HepG2 (cell line): ENCODE results near the gene FN1. TPM values are rescaled to one million over a fixed set of nuclear protein-coding genes. Genes with fewer than 3 reads are reported as not detected.

Source experiments
- CBFB ChIP-seq: sonication (generic); formaldehyde crosslinking; IDR thresholded peaks from 2 replicates; pipeline ENCODE4 v1.4.0; 2020; ENCODE audit warnings: missing genetic modification reagents
- CENPBD1 ChIP-seq: sonication (generic); formaldehyde crosslinking; IDR thresholded peaks from 2 replicates; pipeline ENCODE4 v1.8.0; 2022; ENCODE audit warnings: missing genetic modification reagents, low read depth, mild to moderate bottlenecking, borderline replicate concordance
- DNMT1 ChIP-seq: sonication (generic); formaldehyde crosslinking; IDR thresholded peaks from 2 replicates; pipeline ENCODE4 v1.5.1; 2020; ENCODE audit warnings: mild to moderate bottlenecking, missing genetic modification reagents
- ETS1 ChIP-seq: sonication (generic); formaldehyde crosslinking; IDR thresholded peaks from 2 replicates; pipeline ENCODE4 v1.4.0; 2020; ENCODE audit warnings: missing genetic modification reagents
- HCFC1 ChIP-seq: fragments of 150-350 bp; IDR thresholded peaks from 2 replicates; pipeline ENCODE4 v1.6.1; 2014; ENCODE audit warnings: low read depth, low read length
- HDAC6 ChIP-seq: fragments of 200-600 bp; sonication (generic); IDR thresholded peaks from 2 replicates; pipeline ENCODE4 v1.7.0; 2017; ENCODE audit warnings: mild to moderate bottlenecking, antibody characterized with exemption, low read length, low read depth
- HMG20A ChIP-seq: IDR thresholded peaks from 2 replicates; pipeline ENCODE4 v1.6.1; 2016; ENCODE audit warnings: borderline replicate concordance
- HOXA7 ChIP-seq: sonication (generic); formaldehyde crosslinking; IDR thresholded peaks from 2 replicates; pipeline ENCODE4 v1.8.1; 2022; ENCODE audit warnings: mild to moderate bottlenecking, missing genetic modification reagents, moderate library complexity
- KAT8 ChIP-seq: IDR thresholded peaks from 2 replicates; pipeline ENCODE4 v1.6.1; 2016; ENCODE audit warnings: missing genetic modification reagents, missing compliant biosample characterization
- MXI1 ChIP-seq: IDR thresholded peaks from 3 replicates; pipeline ENCODE4 v1.6.1; 2012; ENCODE audit warnings: low read depth, low read length, inconsistent platforms, borderline replicate concordance
- RAD21 ChIP-seq: fragments of 450-650 bp; formaldehyde crosslinking; IDR thresholded peaks from 2 replicates; pipeline ENCODE4 v1.5.0; 2020; ENCODE audit warnings: mild to moderate bottlenecking
- RARA ChIP-seq: IDR thresholded peaks from 2 replicates; pipeline ENCODE4 v1.6.1; 2016; ENCODE audit warnings: missing genetic modification reagents, missing compliant biosample characterization
- RNF219 ChIP-seq: sonication (generic); formaldehyde crosslinking; IDR thresholded peaks from 2 replicates; pipeline ENCODE4 v1.5.0; 2020; ENCODE audit warnings: mild to moderate bottlenecking, missing genetic modification reagents
- WIZ ChIP-seq: sonication (generic); formaldehyde crosslinking; IDR thresholded peaks from 2 replicates; pipeline ENCODE4 v1.5.1; 2020; ENCODE audit warnings: mild to moderate bottlenecking, missing genetic modification reagents
- ZBTB7B ChIP-seq: sonication (generic); formaldehyde crosslinking; IDR thresholded peaks from 2 replicates; pipeline ENCODE4 v1.4.0; 2020; ENCODE audit warnings: missing genetic modification reagents
- ZFAT ChIP-seq: sonication (generic); formaldehyde crosslinking; conservative IDR thresholded peaks from 2 replicates; pipeline ENCODE4 v1.8.1; 2023; ENCODE audit warnings: missing genetic modification reagents, inconsistent platforms
- ZKSCAN5 ChIP-seq: sonication (generic); formaldehyde crosslinking; IDR thresholded peaks from 2 replicates; pipeline ENCODE4 v1.5.1; 2020; ENCODE audit warnings: mild to moderate bottlenecking, missing genetic modification reagents
- ZNF333 ChIP-seq: sonication (generic); formaldehyde crosslinking; IDR thresholded peaks from 2 replicates; pipeline ENCODE4 v1.4.0; 2020; ENCODE audit warnings: mild to moderate bottlenecking, missing genetic modification reagents, borderline replicate concordance
- ZNF563 ChIP-seq: sonication (generic); formaldehyde crosslinking; IDR thresholded peaks from 2 replicates; pipeline ENCODE4 v1.8.0; 2022; ENCODE audit warnings: mild to moderate bottlenecking, moderate library complexity, missing genetic modification reagents
- ZNF747 ChIP-seq: sonication (generic); formaldehyde crosslinking; IDR thresholded peaks from 2 replicates; pipeline ENCODE4 v1.8.1; 2023; ENCODE audit warnings: missing genetic modification reagents, mild to moderate bottlenecking, borderline replicate concordance
- ZSCAN30 ChIP-seq: sonication (generic); formaldehyde crosslinking; IDR thresholded peaks from 2 replicates; pipeline ENCODE4 v1.5.0; 2020; ENCODE audit warnings: mild to moderate bottlenecking, missing genetic modification reagents
- ZSCAN9 ChIP-seq: IDR thresholded peaks from 2 replicates; pipeline ENCODE4 v1.6.1; 2016; ENCODE audit warnings: borderline replicate concordance
- polyA plus RNA-seq, 8 experiments: library from polyadenylated mRNA; depleted of rRNA in 3 of 8; stranded (reverse) in 7 of 8; unstranded in 1 of 8; fragments of >200 nt; fragmentation: Illumina TruSeq in 4 of 8; extraction: Trizol in 4 of 8; gene quantifications; 2 replicates each; pipeline versions ENCODE4 v1.2.1 to v1.2.3, GENCODE V29; 2011 to 2016; ENCODE audit warnings: low read depth in 4 of 8, missing spikeins in 1 of 8, mixed read lengths in 1 of 8; ENCODE audit not compliant: insufficient read depth in 1 of 8
- total RNA-seq, 5 experiments: library from RNA; depleted of rRNA; stranded (reverse); fragments of >200 nt; fragmentation: Illumina TruSeq; extraction: Trizol; gene quantifications; 2 replicates each; pipeline ENCODE4 v1.2.3, GENCODE V29; 2016; ENCODE audit warnings: low read depth in 1 of 5
- TF ChIP-seq, protein P1 (sequence below): sonication (generic); formaldehyde crosslinking; IDR thresholded peaks from 2 replicates; pipeline ENCODE4 v1.5.1; 2020; ENCODE audit warnings: missing genetic modification reagents, mild to moderate bottlenecking, borderline replicate concordance
- TF ChIP-seq, protein P2 (sequence below): sonication (generic); formaldehyde crosslinking; conservative IDR thresholded peaks from 2 replicates; pipeline ENCODE4 v1.4.0; 2020; ENCODE audit warnings: missing genetic modification reagents

The FN1 gene
- total and polyA plus RNA-seq, 2 of the 13 experiments (the other 11 are each of a cell fraction or from before 2014, with no cell fraction given), result 1,847 to 6,471 TPM

GRCh38 chr2:215479536-215480240 is 43.8 kb upstream of the FN1 start (continued):
- TF ChIP-seq HCFC1 (no peak), HOXA7 (CRISPR knock-in tag) (no peak), DNMT1 (CRISPR knock-in tag) (no peak), ETS1 (CRISPR knock-in tag) (no peak), WIZ (CRISPR knock-in tag) (peak; percentile 69; the same call in 1 of the 2 replicates), ZKSCAN5 (CRISPR knock-in tag) (no peak), RARA (CRISPR knock-in tag) (peak; percentile 87), ZBTB7B (CRISPR knock-in tag) (peak; percentile 78; the same call in 1 of the 2 replicates), HMG20A (CRISPR knock-in tag) (peak; percentile 88; the same call in 1 of the 2 replicates), MXI1 (no peak), HDAC6 (no peak), KAT8 (peak; percentile 63; the same call in 1 of the 2 replicates), CBFB (no peak), ZNF333 (no peak), ZNF747 (CRISPR knock-in tag) (peak; percentile 25; the same call in 1 of the 2 replicates), RAD21 (CRISPR knock-in tag) (no peak), ZSCAN9 (CRISPR knock-in tag) (peak; percentile 96), ZFAT (CRISPR knock-in tag) (no peak), ZSCAN30 (CRISPR knock-in tag) (no peak), RNF219 (CRISPR knock-in tag) (0 out of 2 replicates have a peak, but pooled peaks have one; percentile 14), ZNF563 (0 out of 2 replicates have a peak, but pooled peaks have one; percentile 22), CENPBD1 (CRISPR knock-in tag) (no peak)
- TF ChIP-seq, protein P1, sequence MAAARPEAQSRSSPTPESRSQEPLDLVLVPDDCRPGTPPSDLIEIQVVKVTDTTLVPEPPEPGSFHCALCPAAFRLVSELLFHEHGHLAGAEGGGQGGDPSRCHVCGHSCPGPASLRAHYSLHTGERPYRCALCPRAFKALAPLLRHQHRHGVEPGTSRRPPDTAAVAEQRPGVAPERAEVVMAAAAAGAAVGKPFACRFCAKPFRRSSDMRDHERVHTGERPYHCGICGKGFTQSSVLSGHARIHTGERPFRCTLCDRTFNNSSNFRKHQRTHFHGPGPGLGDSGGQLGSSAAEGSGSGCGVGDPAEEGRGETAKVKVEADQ, result no peak
- TF ChIP-seq, protein P2, sequence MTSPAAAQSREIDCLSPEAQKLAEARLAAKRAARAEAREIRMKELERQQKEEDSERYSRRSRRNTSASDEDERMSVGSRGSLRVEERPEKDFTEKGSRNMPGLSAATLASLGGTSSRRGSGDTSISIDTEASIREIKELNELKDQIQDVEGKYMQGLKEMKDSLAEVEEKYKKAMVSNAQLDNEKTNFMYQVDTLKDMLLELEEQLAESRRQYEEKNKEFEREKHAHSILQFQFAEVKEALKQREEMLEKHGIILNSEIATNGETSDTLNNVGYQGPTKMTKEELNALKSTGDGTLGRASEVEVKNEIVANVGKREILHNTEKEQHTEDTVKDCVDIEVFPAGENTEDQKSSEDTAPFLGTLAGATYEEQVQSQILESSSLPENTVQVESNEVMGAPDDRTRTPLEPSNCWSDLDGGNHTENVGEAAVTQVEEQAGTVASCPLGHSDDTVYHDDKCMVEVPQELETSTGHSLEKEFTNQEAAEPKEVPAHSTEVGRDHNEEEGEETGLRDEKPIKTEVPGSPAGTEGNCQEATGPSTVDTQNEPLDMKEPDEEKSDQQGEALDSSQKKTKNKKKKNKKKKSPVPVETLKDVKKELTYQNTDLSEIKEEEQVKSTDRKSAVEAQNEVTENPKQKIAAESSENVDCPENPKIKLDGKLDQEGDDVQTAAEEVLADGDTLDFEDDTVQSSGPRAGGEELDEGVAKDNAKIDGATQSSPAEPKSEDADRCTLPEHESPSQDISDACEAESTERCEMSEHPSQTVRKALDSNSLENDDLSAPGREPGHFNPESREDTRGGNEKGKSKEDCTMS (CRISPR knock-in tag), result no peak
